Fibroblast of lung (primary cell): ENCODE data around the gene HSH2D. TPM values are rescaled to one million over a fixed set of nuclear protein-coding genes. Genes with fewer than 3 reads are reported as not detected.

Source experiments
- DNase-seq, 2 donors: peaks; one replicate each; pipeline versions ENCODE4 v3.0.0 to v3.0.0-alpha.2; 2010; ENCODE audit warnings: low read depth in 2 of 2
- H2AFZ ChIP-seq: 2 replicates; pipeline ENCODE4 v1.5.1; 2012; ENCODE audit warnings: low read length, control low read depth, inconsistent platforms
- H3K27ac ChIP-seq: 2 replicates; pipeline ENCODE4 v1.5.1; 2011; ENCODE audit warnings: low read length, control low read depth; ENCODE audit not compliant: insufficient read depth
- H3K27me3 ChIP-seq: 2 replicates; pipeline ENCODE4 v1.5.1; 2011; ENCODE audit warnings: mild to moderate bottlenecking, low read length; ENCODE audit not compliant: control insufficient read depth, insufficient read depth
- H3K36me3 ChIP-seq: 2 replicates; pipeline ENCODE4 v1.5.1; 2011; ENCODE audit warnings: low read length; ENCODE audit not compliant: control insufficient read depth, insufficient read depth
- H3K4me1 ChIP-seq: 2 replicates; pipeline ENCODE4 v1.5.1; 2011; ENCODE audit warnings: low read length; ENCODE audit not compliant: control insufficient read depth, insufficient read depth; ENCODE audit errors: extremely low read depth
- H3K4me2 ChIP-seq: 2 replicates; pipeline ENCODE4 v1.5.1; 2011; ENCODE audit warnings: low read length, control low read depth; ENCODE audit not compliant: insufficient read depth; ENCODE audit errors: extremely low read depth
- H3K4me3 ChIP-seq, 4 experiments: fragments of 200-600 bp in 1 of 4; sonication (generic) in 1 of 4; replicated peaks in 1 of 4; 2 replicates each; pipeline ENCODE4 v1.5.1; 2011 to 2016; ENCODE audit warnings: low read length in 4 of 4, low read depth in 3 of 4, mild to moderate bottlenecking in 3 of 4, control low read depth in 2 of 4, inconsistent platforms in 1 of 4, mixed read lengths in 1 of 4; ENCODE audit not compliant: insufficient read depth in 1 of 4; ENCODE audit errors: control extremely low read depth in 1 of 4
- H3K79me2 ChIP-seq: 2 replicates; pipeline ENCODE4 v1.5.1; 2012; ENCODE audit warnings: mild to moderate bottlenecking, low read length, inconsistent platforms; ENCODE audit not compliant: control insufficient read depth, insufficient read depth
- H3K9ac ChIP-seq: 2 replicates; pipeline ENCODE4 v1.5.1; 2011; ENCODE audit warnings: mild to moderate bottlenecking, low read length, control low read depth; ENCODE audit not compliant: insufficient read depth
- H3K9me3 ChIP-seq: 2 replicates; pipeline ENCODE4 v1.5.1; 2012; ENCODE audit warnings: low read depth, low read length; ENCODE audit not compliant: control insufficient read depth, insufficient read depth
- H4K20me1 ChIP-seq: 2 replicates; pipeline ENCODE4 v1.5.1; 2011; ENCODE audit warnings: low read length; ENCODE audit not compliant: control insufficient read depth, insufficient read depth; ENCODE audit errors: extremely low read depth
- EZH2 ChIP-seq: IDR thresholded peaks from 2 replicates; pipeline ENCODE4 v1.5.1; 2012; ENCODE audit warnings: low read length, control low read depth, mild to moderate bottlenecking; ENCODE audit errors: missing control alignments
- polyA plus RNA-seq, 2 donors: library from polyadenylated mRNA; depleted of rRNA in 1 of 2; stranded (reverse) in 1 of 2; unstranded in 1 of 2; fragments of >200 nt; gene quantifications; 2 replicates each; pipeline ENCODE4 v1.2.1, GENCODE V29; 2011 to 2012; ENCODE audit warnings: missing spikeins in 1 of 2
- total RNA-seq: library from RNA; depleted of rRNA; stranded (reverse); fragments of >200 nt; gene quantifications from 2 replicates; pipeline ENCODE4 v1.2.1, GENCODE V29; 2014
- TF ChIP-seq, protein P1 (sequence below), 2 donors: IDR thresholded peaks in 1 of 2; conservative IDR thresholded peaks in 1 of 2; 1 replicate in 1 of 2; 2 replicates in 1 of 2; pipeline ENCODE4 v1.5.1; 2011 to 2012; ENCODE audit warnings: low read length in 2 of 2, control low read depth in 1 of 2, inconsistent platforms in 1 of 2, low read depth in 1 of 2, mild to moderate bottlenecking in 1 of 2

Gene HSH2D
- total and polyA plus RNA-seq, 2 donors (not counting 1 experiment from before 2014, with no cell fraction given) = not detected

DNA sequence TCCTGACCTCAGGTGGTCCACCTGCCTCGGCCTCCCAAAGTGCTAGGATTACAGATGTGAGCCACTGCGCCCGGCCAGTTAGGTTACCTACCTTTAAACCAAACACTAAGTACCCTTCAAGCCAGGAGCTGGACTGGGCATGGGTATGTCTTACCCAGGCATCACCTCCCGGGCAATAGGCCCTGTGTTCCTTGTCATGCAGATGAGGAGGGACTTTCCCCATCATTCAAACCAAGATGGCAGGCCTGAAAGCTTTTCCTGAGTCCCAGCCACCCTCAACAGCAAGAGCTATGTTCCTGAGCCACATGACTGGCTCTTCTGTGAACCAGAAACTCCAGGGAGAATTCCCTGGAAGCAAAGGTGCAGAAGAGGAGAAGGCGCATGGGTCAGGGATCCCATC, 22.3 kb upstream of the HSH2D start:
- no peaks in the 10 kb centered on the region for H4K20me1 ChIP-seq
- H3K9ac ChIP-seq = no peak overlapping the region
- no peak overlapping the region for H3K27ac ChIP-seq
- no peak for DNase-seq
- no peak overlapping the region for H2AFZ ChIP-seq
- no peaks in the 10 kb centered on the region for H3K9me3 ChIP-seq
- H3K4me2 ChIP-seq = no peak overlapping the region
- H3K27me3 ChIP-seq = no peaks in the 10 kb centered on the region
- H3K4me1 ChIP-seq = peaks cover 2% of the 10 kb centered on the region
- TF ChIP-seq, protein P1, sequence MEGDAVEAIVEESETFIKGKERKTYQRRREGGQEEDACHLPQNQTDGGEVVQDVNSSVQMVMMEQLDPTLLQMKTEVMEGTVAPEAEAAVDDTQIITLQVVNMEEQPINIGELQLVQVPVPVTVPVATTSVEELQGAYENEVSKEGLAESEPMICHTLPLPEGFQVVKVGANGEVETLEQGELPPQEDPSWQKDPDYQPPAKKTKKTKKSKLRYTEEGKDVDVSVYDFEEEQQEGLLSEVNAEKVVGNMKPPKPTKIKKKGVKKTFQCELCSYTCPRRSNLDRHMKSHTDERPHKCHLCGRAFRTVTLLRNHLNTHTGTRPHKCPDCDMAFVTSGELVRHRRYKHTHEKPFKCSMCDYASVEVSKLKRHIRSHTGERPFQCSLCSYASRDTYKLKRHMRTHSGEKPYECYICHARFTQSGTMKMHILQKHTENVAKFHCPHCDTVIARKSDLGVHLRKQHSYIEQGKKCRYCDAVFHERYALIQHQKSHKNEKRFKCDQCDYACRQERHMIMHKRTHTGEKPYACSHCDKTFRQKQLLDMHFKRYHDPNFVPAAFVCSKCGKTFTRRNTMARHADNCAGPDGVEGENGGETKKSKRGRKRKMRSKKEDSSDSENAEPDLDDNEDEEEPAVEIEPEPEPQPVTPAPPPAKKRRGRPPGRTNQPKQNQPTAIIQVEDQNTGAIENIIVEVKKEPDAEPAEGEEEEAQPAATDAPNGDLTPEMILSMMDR (conservative IDR thresholded peaks at IDR 0.05 in 1 of 2, IDR thresholded peaks at IDR 0.05 in 1 of 2; ENCODE audit: low read depth in 1 of 2, low read length in 2 of 2) = no peak
- TF ChIP-seq EZH2 = no peak
- peaks cover 16% of the 10 kb centered on the region for H3K36me3 ChIP-seq
- peaks cover 2% of the 10 kb centered on the region for H3K79me2 ChIP-seq
- no peak overlapping the region for H3K4me3 ChIP-seq

DNA sequence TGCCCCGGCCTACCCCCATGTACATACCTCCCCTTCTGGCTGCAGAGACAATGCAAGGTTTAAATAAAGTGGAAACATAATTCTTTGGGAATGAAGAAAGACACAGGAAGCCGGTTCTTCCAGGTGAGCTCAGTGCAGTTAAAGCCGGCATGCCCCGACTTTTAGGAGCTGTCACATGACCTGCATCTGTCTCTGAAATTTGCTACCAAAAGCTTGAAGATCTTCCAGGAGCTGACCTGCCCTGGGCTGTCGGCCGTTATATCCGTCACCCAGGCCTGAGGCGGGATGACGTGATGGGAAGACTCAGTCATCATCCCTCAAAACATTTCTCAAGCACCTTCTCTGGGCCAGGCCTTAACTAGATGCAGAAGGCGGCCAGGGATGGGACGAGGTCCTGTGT, 21.5 kb upstream of the HSH2D start:
- H3K36me3 ChIP-seq = peaks cover 16% of the 10 kb centered on the region

DNA sequence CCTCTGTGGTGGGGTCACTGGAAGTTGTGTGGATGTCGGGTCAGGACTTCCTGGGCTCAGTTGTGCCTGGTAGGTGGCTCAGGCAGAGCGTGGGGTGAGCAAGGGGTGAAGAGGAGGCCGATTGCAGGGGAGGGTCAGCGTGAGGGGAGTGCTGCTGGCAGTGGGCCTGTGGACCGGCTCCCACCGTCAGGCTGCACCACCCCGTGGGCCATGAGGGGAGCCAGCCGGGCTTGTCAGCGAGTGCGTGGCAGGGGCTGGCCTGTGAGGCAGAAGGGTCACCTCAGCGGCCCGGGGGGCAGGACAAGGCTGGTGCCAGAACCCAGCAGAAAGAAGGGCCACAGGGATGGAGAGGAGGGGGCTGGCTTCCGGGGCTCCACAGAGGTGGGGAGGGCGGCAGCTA, 18.5 kb upstream of the HSH2D start:
- Histone ChIP-seq H3K4me3 (no peak overlapping the region), H3K79me2 (no peaks in the 10 kb centered on the region), H4K20me1 (no peaks in the 10 kb centered on the region), H3K27ac (no peak overlapping the region), H3K9me3 (no peaks in the 10 kb centered on the region), H2AFZ (no peak overlapping the region), H3K36me3 (peaks cover 27% of the 10 kb centered on the region), H3K27me3 (no peaks in the 10 kb centered on the region), H3K9ac (no peak overlapping the region), H3K4me2 (no peak overlapping the region), H3K4me1 (peaks cover 2% of the 10 kb centered on the region)
- DNase-seq = no peak
- TF ChIP-seq EZH2 = no peak
- TF ChIP-seq, protein P1 (conservative IDR thresholded peaks at IDR 0.05 in 1 of 2, IDR thresholded peaks at IDR 0.05 in 1 of 2; ENCODE audit: low read depth in 1 of 2, low read length in 2 of 2) = no peak

More for the DNA sequence above, 21.5 kb upstream of the HSH2D start:
- Histone ChIP-seq H3K4me1 (peaks cover 2% of the 10 kb centered on the region), H3K4me3 (no peak overlapping the region), H3K9ac (no peak overlapping the region), H3K79me2 (peaks cover 2% of the 10 kb centered on the region), H3K9me3 (no peaks in the 10 kb centered on the region), H3K27ac (no peak overlapping the region), H3K4me2 (no peak overlapping the region), H2AFZ (no peak overlapping the region), H3K27me3 (no peaks in the 10 kb centered on the region), H4K20me1 (no peaks in the 10 kb centered on the region)
- DNase-seq = no peak
- TF ChIP-seq, protein P1 (conservative IDR thresholded peaks at IDR 0.05 in 1 of 2, IDR thresholded peaks at IDR 0.05 in 1 of 2; ENCODE audit: low read depth in 1 of 2, low read length in 2 of 2) = no peak
- no peak for TF ChIP-seq EZH2
